Kidney (tissue), 14 donors: ENCODE results near the gene SIPA1. TPM values are rescaled to one million over a fixed set of nuclear protein-coding genes. Genes with fewer than 3 reads are reported as not detected.
"Not testable (repeated sequence)": the region's sequence is repeated elsewhere in the genome, so short reads cannot be mapped to it uniquely, and the experiment has no call there.

Experiments used
- DNase-seq, 5 donors: peaks; one replicate each; pipeline ENCODE4 v3.0.0-alpha.2; 2013 to 2020
- FAIRE-seq: peaks from 2 replicates; lab custom pipeline; 2012; peaks lifted over from hg19 to GRCh38; lab: Jason Lieb, UNC
- H3K27ac ChIP-seq, 2 donors: one replicate each; pipeline ENCODE4 v1.7.0; 2013; ENCODE audit warnings: low read depth in 2 of 2, low read length in 2 of 2, inconsistent platforms in 1 of 2
- H3K27me3 ChIP-seq: one replicate; pipeline ENCODE4 v1.7.1; 2013; ENCODE audit warnings: low read length, inconsistent platforms; ENCODE audit not compliant: control insufficient read depth, insufficient read depth
- H3K36me3 ChIP-seq, 3 donors: one replicate each; pipeline versions ENCODE4 v1.7.0 to v1.7.1; 2013; ENCODE audit warnings: low read length in 3 of 3, control low read depth in 1 of 3, inconsistent platforms in 1 of 3; ENCODE audit not compliant: insufficient read depth in 3 of 3, control insufficient read depth in 2 of 3
- H3K4me1 ChIP-seq, 3 donors: one replicate each; pipeline versions ENCODE4 v1.7.0 to v1.7.1; 2013; ENCODE audit warnings: low read length in 3 of 3, inconsistent platforms in 1 of 3, low read depth in 1 of 3; ENCODE audit not compliant: control insufficient read depth in 2 of 3, insufficient read depth in 2 of 3
- H3K4me3 ChIP-seq, 3 donors: one replicate each; pipeline versions ENCODE4 v1.7.0 to v1.8.1; 2013; ENCODE audit warnings: low read length in 3 of 3, control low read depth in 1 of 3, inconsistent platforms in 1 of 3
- H3K9ac ChIP-seq, 3 donors: one replicate each; pipeline versions ENCODE4 v1.7.0 to v1.7.1; 2013; ENCODE audit warnings: low read length in 3 of 3, control low read depth in 1 of 3, inconsistent platforms in 1 of 3
- H3K9me3 ChIP-seq, 3 donors: one replicate each; pipeline versions ENCODE4 v1.7.0 to v1.7.1; 2013; ENCODE audit warnings: low read length in 3 of 3, control low read depth in 1 of 3, inconsistent platforms in 1 of 3; ENCODE audit not compliant: control insufficient read depth in 2 of 3, insufficient read depth in 1 of 3
- CTCF ChIP-seq: IDR thresholded peaks from 3 replicates; pipeline ENCODE4 v1.5.1; 2012; ENCODE audit warnings: mild to moderate bottlenecking, moderate library complexity, borderline replicate concordance; ENCODE audit not compliant: insufficient read depth; ENCODE audit errors: extremely low read depth
- intact Hi-C: fragments of 100-400 bp; cut with DNase I; formaldehyde crosslinking; loops from one replicate; pipeline ENCODE4 v1.11.1; 2022
- polyA plus RNA-seq: library from polyadenylated mRNA; stranded (reverse); fragments of 350-450 nt; fragmentation: Illumina TruSeq; extraction: RNeasy Lipid Tissue Mini Kit (QIAGEN cat#74804); gene quantifications from one replicate; pipeline ENCODE4 v1.2.3, GENCODE V29; 2014; ENCODE audit warnings: low read depth, low replicate concordance; ENCODE audit not compliant: insufficient read depth
- total RNA-seq: library from RNA; stranded (reverse); fragmentation: NEBNext Ultra II Directional; extraction: Animal tissue kit (Norgen Biotek cat#: 25700); gene quantifications from one replicate; pipeline ENCODE4 v1.2.1, GENCODE V29; 2021
- donor health status: control.
- donor health status: control.
- donor health status: control.
- donor health status: control.
- donor health status: control.
- donor health status: DM: yes; HTN: yes; CAD: no.
- donor health status: Normal renal cell carcinoma (clear cell type).

Gene SIPA1
- total and polyA plus RNA-seq, 2 donors from 2014 or later: 46.4 to 71.0 TPM

- H3K27me3 ChIP-seq: no peaks in the 10 kb centered on the region
- intact Hi-C loops: no loop called here
- no peak overlapping the region for H3K27ac ChIP-seq
- H3K36me3 ChIP-seq: peaks cover 0 to 62% (median 53%) of the 10 kb centered on the region in 3 donors
- H3K9ac ChIP-seq: no peak overlapping the region
- no peak overlapping the region for H3K4me3 ChIP-seq
- no peaks in the 10 kb centered on the region for H3K9me3 ChIP-seq
- DNase-seq: peak in 1 of 5 donors; percentile 65
- no peak for FAIRE-seq
- no peak for TF ChIP-seq CTCF
- peaks cover 3 to 17% (median 15%) of the 10 kb centered on the region in 3 donors for H3K4me1 ChIP-seq
Observed at GRCh38 chr11:65658174-65659021, 20.5 kb downstream of the SIPA1 start.

GRCh38 chr11:65660038-65660437, 22.1 kb downstream of the SIPA1 start:
- no peak for TF ChIP-seq CTCF
- Histone ChIP-seq H3K36me3 (peaks cover 0 to 59% (median 50%) of the 10 kb centered on the region in 3 donors), H3K4me3 (no peak overlapping the region), H3K27ac (no peak overlapping the region), H3K27me3 (no peaks in the 10 kb centered on the region), H3K9ac (no peak overlapping the region), H3K4me1 (peaks cover 0 to 10% (median 6%) of the 10 kb centered on the region in 3 donors), H3K9me3 (no peaks in the 10 kb centered on the region)
- DNase-seq (no peak), FAIRE-seq (no peak)
- intact Hi-C loops: no loop called here

- Histone ChIP-seq H3K4me3 (peak overlapping the region in 1 of 3 donors; percentile 99), H3K36me3 (peaks cover 0 to 50% (median 42%) of the 10 kb centered on the region in 3 donors), H3K9ac (peak overlapping the region in 1 of 3 donors; percentile 99)
- FAIRE-seq, DNase-seq, H3K27ac ChIP-seq, H3K27me3 ChIP-seq, H3K4me1 ChIP-seq, H3K9me3 ChIP-seq, intact Hi-C loops: not testable (repeated sequence)
Observed at GRCh38 chr11:65660908-65661307, 23.0 kb downstream of the SIPA1 start.

- H3K27ac ChIP-seq: peak overlapping the region; percentile 99
- intact Hi-C loops: no loop called here
- no peaks in the 10 kb centered on the region for H3K27me3 ChIP-seq
- peak in 2 of 5 donors; percentile 59 to 79 for DNase-seq
- no peak for FAIRE-seq
- H3K4me3 ChIP-seq: peak overlapping the region; percentile 70 to 99 (median 91)
- H3K36me3 ChIP-seq: peaks cover 0 to 43% (median 36%) of the 10 kb centered on the region in 3 donors
- peak overlapping the region; percentile 51 to 99 (median 81) for H3K9ac ChIP-seq
- H3K9me3 ChIP-seq: no peaks in the 10 kb centered on the region
- TF ChIP-seq CTCF: no peak
- peaks cover 0 to 10% (median 6%) of the 10 kb centered on the region in 3 donors for H3K4me1 ChIP-seq
Observed at GRCh38 chr11:65661599-65662246, 23.8 kb downstream of the SIPA1 start.
